NB4 (cell line): Measurements from ENCODE around the gene INS.

Source experiments
- POLR2A ChIP-seq: IDR thresholded peaks from 2 replicates; pipeline ENCODE4 v1.6.1; 2011; ENCODE audit warnings: mild to moderate bottlenecking; ENCODE audit not compliant: insufficient read length; ENCODE audit errors: extremely low read depth
- TF ChIP-seq, protein P1 (sequence below): IDR thresholded peaks from one replicate; pipeline ENCODE4 v1.5.1; 2012; ENCODE audit warnings: low read depth, low read length

DNA sequence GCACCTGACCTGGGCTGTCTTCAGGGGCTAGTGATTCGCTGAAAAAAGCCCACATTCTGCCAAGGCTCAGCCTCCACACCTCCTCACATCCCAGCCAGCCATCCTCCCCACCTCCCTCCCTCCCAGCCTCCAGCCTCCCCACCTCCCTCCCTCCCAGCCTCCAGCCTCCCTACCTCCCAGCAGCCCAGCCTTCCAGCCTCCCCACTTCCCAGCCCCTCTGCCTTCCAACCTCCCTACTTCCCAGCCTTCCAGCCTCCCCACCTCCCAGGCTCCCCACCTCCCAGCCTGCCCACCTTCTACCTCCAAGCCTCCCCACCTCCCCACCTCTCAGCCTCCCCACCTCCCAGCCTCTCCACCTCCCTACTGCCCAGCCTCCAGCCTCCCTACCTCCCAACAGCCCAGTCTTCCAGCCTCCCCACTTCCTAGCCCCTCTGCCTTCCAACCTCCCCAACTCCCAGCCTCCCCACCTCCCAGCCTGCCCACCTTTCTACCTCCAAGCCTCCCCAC is 44.3 kb upstream of the INS start:
- TF ChIP-seq, protein P1, sequence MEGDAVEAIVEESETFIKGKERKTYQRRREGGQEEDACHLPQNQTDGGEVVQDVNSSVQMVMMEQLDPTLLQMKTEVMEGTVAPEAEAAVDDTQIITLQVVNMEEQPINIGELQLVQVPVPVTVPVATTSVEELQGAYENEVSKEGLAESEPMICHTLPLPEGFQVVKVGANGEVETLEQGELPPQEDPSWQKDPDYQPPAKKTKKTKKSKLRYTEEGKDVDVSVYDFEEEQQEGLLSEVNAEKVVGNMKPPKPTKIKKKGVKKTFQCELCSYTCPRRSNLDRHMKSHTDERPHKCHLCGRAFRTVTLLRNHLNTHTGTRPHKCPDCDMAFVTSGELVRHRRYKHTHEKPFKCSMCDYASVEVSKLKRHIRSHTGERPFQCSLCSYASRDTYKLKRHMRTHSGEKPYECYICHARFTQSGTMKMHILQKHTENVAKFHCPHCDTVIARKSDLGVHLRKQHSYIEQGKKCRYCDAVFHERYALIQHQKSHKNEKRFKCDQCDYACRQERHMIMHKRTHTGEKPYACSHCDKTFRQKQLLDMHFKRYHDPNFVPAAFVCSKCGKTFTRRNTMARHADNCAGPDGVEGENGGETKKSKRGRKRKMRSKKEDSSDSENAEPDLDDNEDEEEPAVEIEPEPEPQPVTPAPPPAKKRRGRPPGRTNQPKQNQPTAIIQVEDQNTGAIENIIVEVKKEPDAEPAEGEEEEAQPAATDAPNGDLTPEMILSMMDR, result no peak
- no peak for TF ChIP-seq POLR2A
